Calu3 (cell line): ENCODE data around the gene CAPN3. TPM values are rescaled to one million over a fixed set of nuclear protein-coding genes. Genes with fewer than 3 reads are reported as not detected.
A peak's percentile ranks its signal among the peaks of the same experiment; 100 is the strongest.

Experiments used
- BruUV-seq: library from RNA; stranded (reverse); fragments of 400-500 nt; replicated peaks from 2 replicates; lab custom pipeline; 2021; lab: Mats Ljungman, UMichigan
- CTCF ChIA-PET: fragments of 300-600 bp; sonication (Branson Sonifier 250); formaldehyde crosslinking; loops from one replicate; lab custom pipeline; 2022; ENCODE audit warnings: antibody characterized with exemption; lab: Charles Lee
- DNase-seq: peaks from one replicate; pipeline ENCODE4 v3.0.0; 2022
- H3K27ac Mint-ChIP-seq: one replicate; pipeline ENCODE4 v1.8.0; 2022; ENCODE audit warnings: mixed read lengths; ENCODE audit not compliant: unreplicated experiment
- H3K27me3 Mint-ChIP-seq: one replicate; pipeline ENCODE4 v1.8.0; 2022; ENCODE audit warnings: mixed read lengths; ENCODE audit not compliant: unreplicated experiment
- H3K36me3 Mint-ChIP-seq: one replicate; pipeline ENCODE4 v1.8.0; 2022; ENCODE audit warnings: mild to moderate bottlenecking, moderate library complexity, mixed read lengths; ENCODE audit not compliant: insufficient read depth, unreplicated experiment
- H3K4me1 Mint-ChIP-seq: one replicate; pipeline ENCODE4 v1.8.0; 2022; ENCODE audit warnings: mild to moderate bottlenecking, low read depth, mixed read lengths; ENCODE audit not compliant: unreplicated experiment
- H3K4me3 Mint-ChIP-seq: one replicate; pipeline ENCODE4 v1.8.0; 2022; ENCODE audit warnings: mild to moderate bottlenecking, low read depth, moderate library complexity, mixed read lengths; ENCODE audit not compliant: unreplicated experiment
- H3K9me3 Mint-ChIP-seq: one replicate; pipeline ENCODE4 v1.8.0; 2022; ENCODE audit warnings: low read depth, mixed read lengths; ENCODE audit not compliant: unreplicated experiment
- CTCF ChIP-seq: fragments of 200-600 bp; IDR thresholded peaks from one replicate; pipeline ENCODE4 v1.8.0; 2022; ENCODE audit warnings: antibody characterized with exemption; ENCODE audit not compliant: unreplicated experiment
- intact Hi-C: fragments of 100-400 bp; cut with micrococcal nuclease; formaldehyde crosslinking; loops from one replicate; pipeline ENCODE4 v1.10.0; 2022; ENCODE audit not compliant: unreplicated experiment
- total RNA-seq: library from RNA; stranded (reverse); gene quantifications from 2 replicates; pipeline ENCODE4 v1.2.3, GENCODE V29; 2022

The CAPN3 gene
- total RNA-seq, 1 experiment from 2014 or later: 2.3 TPM

- Mint-ChIP-seq H3K4me3 (no peak overlapping the region), H3K27me3 (no peaks in the 10 kb centered on the region), H3K36me3 (no peaks in the 10 kb centered on the region), H3K27ac (no peak overlapping the region), H3K4me1 (no peaks in the 10 kb centered on the region), H3K9me3 (no peaks in the 10 kb centered on the region)
- BruUV-seq: no TSS peak
- TF ChIP-seq CTCF: no peak
- DNase-seq: no peak
- intact Hi-C loops: no loop called here
- CTCF ChIA-PET: interaction anchor here (1.1 kb wide), 1 partner anchor 230 kb away, joined by 4 read pairs; the partner anchor contains the start of gene PLA2G4F
Observed at GRCh38 chr15:42385980-42386700, 26.8 kb downstream of the CAPN3 start.

GRCh38 chr15:42387603-42388002 lies 28.3 kb downstream of the CAPN3 start:
- TF ChIP-seq CTCF: no peak

GRCh38 chr15:42392309-42393024 lies 33.2 kb downstream of the CAPN3 start:
- Mint-ChIP-seq H3K27ac (no peak overlapping the region), H3K27me3 (no peaks in the 10 kb centered on the region), H3K36me3 (no peaks in the 10 kb centered on the region), H3K4me3 (no peak overlapping the region), H3K4me1 (no peaks in the 10 kb centered on the region), H3K9me3 (no peaks in the 10 kb centered on the region)
- DNase-seq: peak; percentile 40
- intact Hi-C loops: no loop called here
- CTCF ChIA-PET: interaction anchor here (0.6 kb wide), 1 partner anchor 23 kb away, joined by 3 read pairs; no protein-coding TSS in a partner anchor
- no TSS peak for BruUV-seq
- TF ChIP-seq CTCF: no peak

More at GRCh38 chr15:42387603-42388002, 28.3 kb downstream of the CAPN3 start:
- no peaks in the 10 kb centered on the region for H3K4me1 Mint-ChIP-seq
- CTCF ChIA-PET: no interaction called here
- intact Hi-C loops: no loop called here
- no peak overlapping the region for H3K27ac Mint-ChIP-seq
- no peak for DNase-seq
- H3K9me3 Mint-ChIP-seq: no peaks in the 10 kb centered on the region
- no peaks in the 10 kb centered on the region for H3K36me3 Mint-ChIP-seq
- H3K27me3 Mint-ChIP-seq: no peaks in the 10 kb centered on the region
- no peak overlapping the region for H3K4me3 Mint-ChIP-seq
- BruUV-seq: no TSS peak

- Mint-ChIP-seq H3K27ac (no peak overlapping the region), H3K9me3 (no peaks in the 10 kb centered on the region), H3K36me3 (no peaks in the 10 kb centered on the region), H3K27me3 (no peaks in the 10 kb centered on the region), H3K4me1 (no peaks in the 10 kb centered on the region), H3K4me3 (no peak overlapping the region)
- CTCF ChIA-PET: no interaction called here
- BruUV-seq: no TSS peak
- intact Hi-C loops: no loop called here
- DNase-seq: no peak
- no peak for TF ChIP-seq CTCF
Observed at GRCh38 chr15:42394106-42394505, 34.8 kb downstream of the CAPN3 start.
